Subcutaneous adipose tissue (tissue), 4 donors: ENCODE data around the gene GRAMD4. TPM values are rescaled to one million over a fixed set of nuclear protein-coding genes. Genes with fewer than 3 reads are reported as not detected.

Experiments
- CTCF ChIP-seq: fragments of 450-650 bp; IDR thresholded peaks from one replicate; pipeline ENCODE4 v1.5.1; 2016; ENCODE audit warnings: low read depth, mild to moderate bottlenecking, control low read depth, antibody characterized with exemption, moderate library complexity
- total RNA-seq, 4 donors: library from RNA; depleted of rRNA; stranded (reverse); fragments of >200 nt; gene quantifications; one replicate each; pipeline ENCODE4 v1.1.0, GENCODE V29; 2016

The GRAMD4 gene
- total RNA-seq, 4 donors from 2014 or later: 9.9 to 39.4 (median 23.0) TPM

- TF ChIP-seq CTCF: no peak
Observed at GRCh38 chr22:46575911-46576555, 44.2 kb upstream of the GRAMD4 start.

GRCh38 chr22:46576556-46577367 lies 43.4 kb upstream of the GRAMD4 start:
- TF ChIP-seq CTCF: no peak

DNA sequence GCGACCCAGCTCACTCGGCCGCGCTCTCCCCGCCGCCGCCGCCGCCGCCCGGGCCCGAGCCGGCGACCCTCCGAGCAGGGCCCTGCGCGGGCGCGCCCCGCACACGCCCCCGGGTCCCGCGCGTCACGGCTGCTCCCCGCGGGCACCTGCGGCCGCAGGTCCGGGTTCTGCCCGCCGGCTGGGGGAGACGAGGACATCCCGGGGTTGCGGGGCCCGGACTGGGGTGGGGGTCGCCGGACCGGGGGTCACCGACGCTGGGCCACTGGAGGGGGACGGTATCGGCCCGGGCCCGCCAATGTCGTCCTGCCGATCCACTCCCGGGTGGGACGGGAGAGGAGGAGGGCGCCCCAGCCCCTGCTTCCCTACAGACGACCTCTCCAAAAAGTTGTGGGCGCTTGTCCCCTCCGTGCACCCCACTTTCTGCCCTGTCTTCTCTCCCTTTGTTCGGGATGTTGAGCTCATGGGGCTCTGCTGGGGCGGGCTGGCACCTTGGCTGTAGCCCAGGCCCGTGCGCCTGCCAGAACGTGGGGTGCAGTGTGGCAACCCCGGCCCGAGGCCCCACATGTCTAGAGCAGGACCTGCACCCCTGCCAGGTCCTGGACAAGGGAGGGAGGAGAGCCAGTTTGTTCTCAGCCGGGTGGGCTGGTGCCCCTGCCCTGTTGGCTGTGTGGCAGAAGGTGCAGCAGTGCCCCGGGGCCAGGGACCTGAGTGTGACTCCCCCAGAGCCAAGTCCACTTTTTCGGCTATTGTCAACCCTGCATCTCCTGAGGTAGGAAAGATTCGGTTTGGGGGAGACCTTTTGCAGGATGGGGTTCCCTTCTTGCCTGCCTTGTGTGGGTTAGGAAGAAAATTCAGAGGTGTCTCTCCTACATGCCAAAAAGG lies 42.6 kb upstream of the GRAMD4 start:
- no peak for TF ChIP-seq CTCF

GRCh38 chr22:46578251-46578823 lies 41.8 kb upstream of the GRAMD4 start:
- no peak for TF ChIP-seq CTCF

DNA sequence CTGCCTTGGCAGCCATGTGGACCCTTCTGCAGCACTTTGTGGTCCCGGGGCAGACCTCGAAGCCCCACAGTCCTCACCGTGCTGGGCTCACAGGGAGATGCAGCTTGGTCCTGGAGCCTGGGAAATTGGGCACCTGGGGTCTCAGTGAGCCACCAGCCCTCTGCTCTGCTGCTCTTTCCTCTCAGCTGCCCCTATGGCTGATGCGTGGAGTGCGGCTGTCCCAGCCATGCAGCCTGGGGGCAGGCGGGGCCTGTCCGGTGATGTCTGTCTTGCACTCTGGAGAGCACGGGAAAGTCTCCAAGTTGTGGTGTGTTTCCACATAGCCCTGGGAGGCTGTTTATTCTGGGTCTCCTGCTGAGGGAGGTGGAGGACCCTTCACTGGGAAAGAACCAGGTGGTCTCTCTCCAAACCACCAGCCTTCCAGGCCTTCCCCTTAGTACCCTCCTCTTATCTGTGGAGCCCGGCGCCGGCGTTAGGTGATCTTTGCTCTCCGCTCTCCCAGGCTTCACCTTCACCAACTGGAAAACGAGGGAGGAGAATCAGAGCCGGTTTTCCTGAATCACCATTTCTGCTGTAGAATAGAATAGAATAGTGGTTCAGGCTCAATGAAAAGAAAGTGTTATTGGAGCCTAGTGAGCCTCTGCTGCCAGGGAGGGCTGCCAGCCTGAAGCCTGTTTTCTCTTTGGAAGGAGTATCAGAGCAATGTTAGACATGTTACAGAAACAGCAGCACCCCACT lies 41.2 kb upstream of the GRAMD4 start:
- no peak for TF ChIP-seq CTCF

DNA sequence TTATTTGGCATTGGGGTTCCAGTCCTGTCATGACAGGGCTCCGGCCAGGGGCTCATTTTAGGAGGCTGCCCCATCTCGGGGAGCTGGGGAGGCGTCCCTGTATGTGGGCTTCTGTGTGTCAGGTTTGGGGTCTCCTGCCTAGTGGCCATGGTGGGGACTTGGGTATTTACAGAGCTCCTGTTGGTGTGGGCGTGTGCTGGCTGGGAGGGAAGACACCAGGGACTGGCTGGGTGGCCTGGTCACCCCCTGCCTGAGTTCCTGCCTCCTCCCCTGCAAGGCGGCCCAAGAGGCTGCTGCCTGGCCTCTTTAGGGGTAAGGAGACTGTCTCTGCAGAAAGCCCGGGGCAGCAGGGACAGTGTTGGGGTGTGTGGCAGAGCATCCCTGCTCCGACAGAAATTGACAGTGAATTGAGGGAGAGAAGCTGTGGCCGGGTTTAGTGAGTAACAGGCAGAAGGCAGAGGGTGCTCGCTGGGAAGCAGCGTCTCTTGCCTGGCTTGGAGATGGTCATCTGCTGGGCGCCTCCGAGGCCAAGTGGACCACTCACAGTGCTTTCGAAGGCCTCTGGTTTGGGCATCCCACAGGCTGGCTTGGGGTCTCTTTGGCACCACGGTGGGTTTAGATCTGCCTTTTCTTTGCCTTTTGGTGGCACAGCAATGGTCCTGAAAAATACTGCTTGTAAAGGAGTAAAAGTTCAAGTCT lies 40.3 kb upstream of the GRAMD4 start:
- no peak for TF ChIP-seq CTCF
